Subcutaneous adipose tissue (tissue), 4 donors: ENCODE measurements around the gene GNB1L. TPM values are rescaled to one million over a fixed set of nuclear protein-coding genes. Genes with fewer than 3 reads are reported as not detected.

Source experiments
- total RNA-seq, 4 donors: library from RNA; depleted of rRNA; stranded (reverse); fragments of >200 nt; gene quantifications; one replicate each; pipeline ENCODE4 v1.1.0, GENCODE V29; 2016
- TF ChIP-seq, protein P1 (sequence below): fragments of 450-650 bp; IDR thresholded peaks from one replicate; pipeline ENCODE4 v1.5.1; 2016; ENCODE audit warnings: low read depth, mild to moderate bottlenecking, control low read depth, antibody characterized with exemption, moderate library complexity

Gene GNB1L
- total RNA-seq, 4 donors from 2014 or later: 1.8 to 4.9 (median 3.9) TPM

DNA sequence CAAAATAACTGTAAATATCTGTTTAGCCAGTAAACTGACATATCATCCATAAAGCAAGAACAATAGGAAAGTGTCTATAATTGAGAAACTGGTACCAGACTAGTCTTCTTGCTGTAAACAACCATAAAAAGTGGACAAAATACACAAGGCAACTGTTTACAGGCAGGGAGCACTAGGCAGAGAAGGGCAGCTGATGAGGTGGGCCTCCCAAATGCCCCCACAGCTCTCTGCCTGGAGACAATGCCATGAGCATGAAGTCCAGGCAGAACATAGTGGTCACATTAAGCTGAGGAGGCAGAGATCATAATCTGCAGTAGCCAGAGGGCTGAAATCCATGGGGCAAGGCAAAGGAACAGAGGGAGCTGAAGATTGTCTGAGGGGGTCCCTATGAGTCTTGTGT, 63.4 kb downstream of the GNB1L start:
- TF ChIP-seq, protein P1, sequence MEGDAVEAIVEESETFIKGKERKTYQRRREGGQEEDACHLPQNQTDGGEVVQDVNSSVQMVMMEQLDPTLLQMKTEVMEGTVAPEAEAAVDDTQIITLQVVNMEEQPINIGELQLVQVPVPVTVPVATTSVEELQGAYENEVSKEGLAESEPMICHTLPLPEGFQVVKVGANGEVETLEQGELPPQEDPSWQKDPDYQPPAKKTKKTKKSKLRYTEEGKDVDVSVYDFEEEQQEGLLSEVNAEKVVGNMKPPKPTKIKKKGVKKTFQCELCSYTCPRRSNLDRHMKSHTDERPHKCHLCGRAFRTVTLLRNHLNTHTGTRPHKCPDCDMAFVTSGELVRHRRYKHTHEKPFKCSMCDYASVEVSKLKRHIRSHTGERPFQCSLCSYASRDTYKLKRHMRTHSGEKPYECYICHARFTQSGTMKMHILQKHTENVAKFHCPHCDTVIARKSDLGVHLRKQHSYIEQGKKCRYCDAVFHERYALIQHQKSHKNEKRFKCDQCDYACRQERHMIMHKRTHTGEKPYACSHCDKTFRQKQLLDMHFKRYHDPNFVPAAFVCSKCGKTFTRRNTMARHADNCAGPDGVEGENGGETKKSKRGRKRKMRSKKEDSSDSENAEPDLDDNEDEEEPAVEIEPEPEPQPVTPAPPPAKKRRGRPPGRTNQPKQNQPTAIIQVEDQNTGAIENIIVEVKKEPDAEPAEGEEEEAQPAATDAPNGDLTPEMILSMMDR: no peak

DNA sequence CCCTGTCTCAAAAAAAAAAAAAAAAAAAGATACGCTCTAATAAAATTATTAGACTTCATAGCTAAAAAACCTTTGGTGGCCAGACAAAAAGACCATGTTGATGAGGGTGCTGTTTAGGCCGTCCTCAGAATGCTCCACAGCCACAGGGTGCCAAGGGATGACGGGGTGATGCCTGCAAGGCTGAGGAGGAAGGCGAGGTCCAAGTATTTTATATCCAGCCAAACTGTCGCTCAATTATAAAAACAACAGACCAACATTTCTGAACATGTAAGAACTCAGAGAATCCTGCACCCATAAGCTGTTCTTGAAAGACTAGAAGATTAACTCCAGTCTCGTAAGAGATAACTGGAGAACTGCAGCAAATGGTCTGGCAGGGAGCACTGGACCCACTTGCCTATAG, 64.8 kb downstream of the GNB1L start:
- TF ChIP-seq, protein P1: no peak

DNA sequence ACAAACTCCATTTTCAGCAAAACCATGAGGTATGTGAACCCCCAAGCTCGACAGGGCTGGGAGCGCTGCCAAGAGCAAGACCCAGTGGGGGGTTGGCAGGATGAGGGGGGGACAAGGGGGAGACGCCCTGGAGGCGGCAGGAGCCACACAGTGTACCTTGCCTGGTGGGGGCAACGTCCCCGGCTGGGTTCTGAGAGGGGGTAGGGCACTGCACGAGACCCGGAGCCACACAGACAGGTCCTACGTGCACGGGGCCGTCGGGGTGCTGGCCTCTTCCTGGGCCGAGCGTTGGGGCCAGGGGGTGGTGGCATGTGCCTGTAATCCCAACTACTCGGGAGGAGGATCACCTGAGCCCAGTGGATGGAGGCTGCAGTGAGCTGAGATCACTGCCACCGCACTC, 65.3 kb downstream of the GNB1L start:
- TF ChIP-seq, protein P1: no peak

DNA sequence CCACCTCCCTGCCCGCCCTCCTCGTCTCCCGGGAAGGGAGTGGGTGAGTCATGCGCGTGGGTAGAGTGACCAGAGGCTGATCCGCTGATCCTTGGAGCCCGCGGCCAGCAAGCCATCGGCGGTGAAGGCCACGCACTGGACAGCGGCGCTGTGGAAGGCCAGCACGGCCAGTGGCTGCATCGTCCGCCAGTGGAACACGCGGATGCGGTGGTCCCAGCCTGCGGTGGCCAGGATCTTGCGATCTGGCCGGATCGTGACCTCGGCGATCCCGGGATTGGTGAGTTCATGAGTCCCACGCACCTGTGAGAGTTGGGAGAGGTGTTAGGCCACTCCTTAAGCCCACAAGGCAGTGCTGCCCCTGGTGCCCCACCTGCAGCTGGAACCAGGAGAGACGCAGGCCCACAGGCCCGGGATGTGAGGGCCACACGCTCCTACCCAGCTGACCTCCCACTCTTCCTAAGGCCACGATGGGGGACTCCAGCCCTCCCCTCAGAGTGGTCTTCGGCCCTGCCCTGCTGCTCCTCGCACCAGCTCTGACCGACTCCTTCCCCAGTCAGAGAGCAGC, 65.9 kb downstream of the GNB1L start:
- TF ChIP-seq, protein P1: no peak

DNA sequence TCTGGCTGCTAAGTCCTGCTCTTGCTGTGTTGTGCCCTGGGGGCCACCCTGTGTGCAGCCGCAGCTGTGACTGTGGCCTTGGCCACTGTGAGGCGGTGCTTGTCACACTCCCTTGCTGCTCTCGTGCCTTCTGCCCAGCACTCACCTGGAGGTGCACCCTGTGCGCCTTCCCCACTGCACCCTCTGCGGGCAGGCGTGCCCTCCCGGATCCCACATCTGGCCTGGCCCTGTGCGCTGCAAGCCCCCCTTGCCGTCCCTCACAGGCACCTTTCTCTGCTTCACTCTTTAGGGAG, 66.9 kb downstream of the GNB1L start:
- TF ChIP-seq, protein P1: no peak

DNA sequence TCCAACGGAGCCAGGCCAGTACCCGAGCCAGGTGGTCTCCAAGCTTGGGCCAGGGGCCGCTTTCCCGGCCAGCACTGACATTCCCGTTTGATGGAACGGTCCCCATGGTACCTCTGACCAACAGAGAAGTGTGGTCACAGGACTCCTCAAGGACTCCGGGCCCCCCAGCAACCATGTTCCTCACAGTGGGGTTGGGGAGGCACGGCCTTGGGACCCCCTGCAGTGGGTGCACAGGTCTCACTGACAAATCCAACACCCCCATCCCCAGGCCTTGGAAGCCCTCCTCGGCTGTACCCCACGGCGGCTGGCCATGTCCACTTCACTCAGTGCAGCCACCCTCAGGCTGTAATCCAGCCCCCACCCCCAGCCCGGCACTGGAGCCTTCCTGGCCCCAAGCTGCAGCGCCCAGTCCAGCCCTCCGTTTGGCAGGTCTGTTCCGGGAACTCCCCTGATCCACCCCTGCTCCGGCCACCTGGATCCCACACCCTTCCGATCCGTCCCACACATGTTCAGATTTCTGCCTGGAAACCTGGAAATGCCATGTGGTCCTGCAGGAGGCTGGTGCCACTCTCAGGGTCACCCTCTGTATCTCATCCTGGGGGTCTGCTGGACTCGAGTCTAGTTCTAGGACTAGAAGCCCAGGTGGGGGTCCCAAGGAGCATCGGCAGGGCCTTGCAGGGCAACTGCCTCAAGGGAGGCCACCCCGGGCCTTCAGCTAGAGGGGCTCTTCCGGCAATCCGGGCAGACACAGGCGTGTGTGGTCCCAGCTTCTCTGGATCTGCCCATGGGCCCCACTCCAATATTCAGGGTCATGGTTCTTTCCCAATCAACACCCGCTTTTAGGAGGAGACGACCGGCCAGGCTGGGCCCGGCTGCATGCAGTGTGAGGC, 67.5 kb downstream of the GNB1L start:
- TF ChIP-seq, protein P1: no peak

DNA sequence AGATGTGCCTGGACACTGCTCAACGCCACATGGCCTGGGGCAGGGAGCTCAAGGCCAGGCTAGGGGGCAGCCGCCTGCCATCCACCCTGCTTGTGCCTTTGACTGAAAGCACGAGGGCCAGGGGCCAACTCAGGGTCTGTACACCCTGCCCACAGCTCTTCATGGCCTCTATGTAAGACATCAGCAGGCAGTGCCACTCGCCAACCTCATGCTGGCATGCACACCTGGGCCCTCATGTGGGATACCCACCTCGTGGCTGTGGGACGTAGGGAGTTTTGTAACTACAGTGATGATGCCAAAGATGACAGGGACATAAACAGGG, 68.4 kb downstream of the GNB1L start:
- TF ChIP-seq, protein P1: no peak
